ENCODE measurements around the gene EMSY. TPM values are rescaled to one million over a fixed set of nuclear protein-coding genes. Genes with fewer than 3 reads are reported as not detected.

Gene EMSY
- polyA plus RNA-seq, 1 of the 3 experiments (the other 2 are of a cell fraction), result 11.1 TPM

- Histone ChIP-seq H4K20me1 (ENCODE audit: insufficient read depth) (peaks cover 8% of the 10 kb centered on the region), H3K79me2 (ENCODE audit: insufficient read depth) (peaks cover 60% of the 10 kb centered on the region), H2AFZ (ENCODE audit: low read depth) (peak overlapping the region; percentile 81), H3F3A (replicated peaks; ENCODE audit: insufficient read depth) (no peaks in the 10 kb centered on the region), H3K9me3 (no peaks in the 10 kb centered on the region), H3K9ac (peak overlapping the region; percentile 92), H3K27ac (ENCODE audit: low read depth in 2 of 2, low read length in 1 of 2) (peak overlapping the region; percentile 88 to 91), H3K27me3 (ENCODE audit: insufficient read depth) (no peaks in the 10 kb centered on the region), H3K9me2 (no peaks in the 10 kb centered on the region), H3K4me3 (ENCODE audit: low read depth in 2 of 2, low read length in 1 of 2) (peak overlapping the region; percentile 90 to 99), H3K36me3 (replicated peaks in 1 of 2; ENCODE audit: control insufficient read depth in 1 of 2, insufficient read depth in 2 of 2, low read length in 1 of 2) (peaks cover 20 to 21% of the 10 kb centered on the region in 2 experiments), H3K4me2 (peak overlapping the region; percentile 92), H3K4me1 (ENCODE audit: control insufficient read depth in 1 of 2, insufficient read depth in 2 of 2, low read depth in 1 of 2, low read length in 1 of 2) (peaks cover 5 to 8% of the 10 kb centered on the region in 2 experiments; a peak in 3 of 4 replicates)
- POLR2A ChIA-PET, result no interaction called here
- CTCF ChIA-PET, result interaction anchor here (0.6 kb wide), 1 partner anchor 235 kb away, joined by 3 read pairs; no protein-coding TSS in a partner anchor
- WGBS (ENCODE audit: low lambda C conversion rate), result 6% methylated on average over 10 of the region's 10 CpGs
- TF ChIP-seq ELF1 (IDR thresholded peaks at IDR 0.05) (no peak), GATA2 (CRISPR knock-in tag; IDR thresholded peaks at IDR 0.05) (no peak), MXI1 (IDR thresholded peaks at IDR 0.05; ENCODE audit: low read depth, low read length) (peak; percentile 76; the same call in 1 of the 2 replicates), POLR2AphosphoS5 (IDR thresholded peaks at IDR 0.05; ENCODE audit: low read depth, low read length) (no peak), ZBTB33 (IDR thresholded peaks at IDR 0.05; ENCODE audit: borderline replicate concordance, low read depth) (peak; percentile 69; the same call in 1 of the 2 replicates)
- no peak for DNase-seq
Observed at GRCh38 chr11:76444065-76444383, 794 bp upstream of the EMSY start.

- Histone ChIP-seq H3K9ac (peak overlapping the region; percentile 92), H3K9me3 (no peaks in the 10 kb centered on the region), H3K4me1 (ENCODE audit: control insufficient read depth in 1 of 2, insufficient read depth in 2 of 2, low read depth in 1 of 2, low read length in 1 of 2) (peaks cover 5 to 8% of the 10 kb centered on the region in 2 experiments; a peak in 3 of 4 replicates), H3K36me3 (replicated peaks in 1 of 2; ENCODE audit: control insufficient read depth in 1 of 2, insufficient read depth in 2 of 2, low read length in 1 of 2) (peaks cover 30% of the 10 kb centered on the region in 2 experiments), H3K4me3 (ENCODE audit: low read depth in 2 of 2, low read length in 1 of 2) (peak overlapping the region; percentile 90 to 99), H3K9me2 (no peaks in the 10 kb centered on the region), H4K20me1 (ENCODE audit: insufficient read depth) (peaks cover 8% of the 10 kb centered on the region), H3K27ac (ENCODE audit: low read depth in 2 of 2, low read length in 1 of 2) (peak overlapping the region; percentile 78 to 91), H3K4me2 (peak overlapping the region; percentile 92), H3F3A (replicated peaks; ENCODE audit: insufficient read depth) (no peaks in the 10 kb centered on the region), H3K79me2 (ENCODE audit: insufficient read depth) (peaks cover 66% of the 10 kb centered on the region), H3K27me3 (ENCODE audit: insufficient read depth) (no peaks in the 10 kb centered on the region), H2AFZ (ENCODE audit: low read depth) (peak overlapping the region; percentile 97)
- TF ChIP-seq, protein P1, sequence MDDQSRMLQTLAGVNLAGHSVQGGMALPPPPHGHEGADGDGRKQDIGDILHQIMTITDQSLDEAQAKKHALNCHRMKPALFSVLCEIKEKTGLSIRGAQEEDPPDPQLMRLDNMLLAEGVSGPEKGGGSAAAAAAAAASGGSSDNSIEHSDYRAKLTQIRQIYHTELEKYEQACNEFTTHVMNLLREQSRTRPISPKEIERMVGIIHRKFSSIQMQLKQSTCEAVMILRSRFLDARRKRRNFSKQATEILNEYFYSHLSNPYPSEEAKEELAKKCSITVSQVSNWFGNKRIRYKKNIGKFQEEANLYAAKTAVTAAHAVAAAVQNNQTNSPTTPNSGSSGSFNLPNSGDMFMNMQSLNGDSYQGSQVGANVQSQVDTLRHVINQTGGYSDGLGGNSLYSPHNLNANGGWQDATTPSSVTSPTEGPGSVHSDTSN (IDR thresholded peaks at IDR 0.05), result no peak
- TF ChIP-seq, protein P2, sequence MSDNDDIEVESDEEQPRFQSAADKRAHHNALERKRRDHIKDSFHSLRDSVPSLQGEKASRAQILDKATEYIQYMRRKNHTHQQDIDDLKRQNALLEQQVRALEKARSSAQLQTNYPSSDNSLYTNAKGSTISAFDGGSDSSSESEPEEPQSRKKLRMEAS (IDR thresholded peaks at IDR 0.05; ENCODE audit: low read depth), result peak; percentile 58; the same call in 1 of the 2 replicates
- peak; percentile 54; the same call in 1 of the 2 replicates for TF ChIP-seq SIN3A (IDR thresholded peaks at IDR 0.05; ENCODE audit: borderline replicate concordance, low read depth, low read length)
- TF ChIP-seq TEAD4 (IDR thresholded peaks at IDR 0.05; ENCODE audit: borderline replicate concordance, insufficient read depth), result no peak
- TF ChIP-seq, protein P3, sequence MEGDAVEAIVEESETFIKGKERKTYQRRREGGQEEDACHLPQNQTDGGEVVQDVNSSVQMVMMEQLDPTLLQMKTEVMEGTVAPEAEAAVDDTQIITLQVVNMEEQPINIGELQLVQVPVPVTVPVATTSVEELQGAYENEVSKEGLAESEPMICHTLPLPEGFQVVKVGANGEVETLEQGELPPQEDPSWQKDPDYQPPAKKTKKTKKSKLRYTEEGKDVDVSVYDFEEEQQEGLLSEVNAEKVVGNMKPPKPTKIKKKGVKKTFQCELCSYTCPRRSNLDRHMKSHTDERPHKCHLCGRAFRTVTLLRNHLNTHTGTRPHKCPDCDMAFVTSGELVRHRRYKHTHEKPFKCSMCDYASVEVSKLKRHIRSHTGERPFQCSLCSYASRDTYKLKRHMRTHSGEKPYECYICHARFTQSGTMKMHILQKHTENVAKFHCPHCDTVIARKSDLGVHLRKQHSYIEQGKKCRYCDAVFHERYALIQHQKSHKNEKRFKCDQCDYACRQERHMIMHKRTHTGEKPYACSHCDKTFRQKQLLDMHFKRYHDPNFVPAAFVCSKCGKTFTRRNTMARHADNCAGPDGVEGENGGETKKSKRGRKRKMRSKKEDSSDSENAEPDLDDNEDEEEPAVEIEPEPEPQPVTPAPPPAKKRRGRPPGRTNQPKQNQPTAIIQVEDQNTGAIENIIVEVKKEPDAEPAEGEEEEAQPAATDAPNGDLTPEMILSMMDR (IDR thresholded peaks at IDR 0.05), result peak; percentile 20; the same call in 1 of the 2 replicates
- peak; percentile 21; the same call in 1 of the 2 replicates for TF ChIP-seq GABPA (IDR thresholded peaks at IDR 0.05; ENCODE audit: low read depth)
- no peak for TF ChIP-seq FOSL2 (IDR thresholded peaks at IDR 0.05; ENCODE audit: borderline replicate concordance, low read depth)
- TF ChIP-seq RAD21 (IDR thresholded peaks at IDR 0.05; ENCODE audit: low read length), result peak; percentile 12; the same call in 1 of the 2 replicates
- no peak for TF ChIP-seq USF2 (IDR thresholded peaks at IDR 0.05; ENCODE audit: borderline replicate concordance, low read depth, low read length)
- TF ChIP-seq MXI1 (IDR thresholded peaks at IDR 0.05; ENCODE audit: low read depth, low read length), result peak; percentile 64
- peak; percentile 71 for DNase-seq
- under 1% methylated on average over 27 of the region's 56 CpGs for WGBS (ENCODE audit: low lambda C conversion rate)
- POLR2A ChIA-PET, result no interaction called here
- CTCF ChIA-PET, result interaction anchor here (0.8 to 2.8 kb wide), 10 partner anchors 9 to 248 kb away, joined by 3 to 14 read pairs (median 3); no protein-coding TSS in a partner anchor
Observed at GRCh38 chr11:76445121-76446084, 585 bp downstream of the EMSY start.

Data from SK-N-SH (cell line).